Spleen (tissue), 11 donors: Measurements from ENCODE around the gene ZDHHC14. TPM values are rescaled to one million over a fixed set of nuclear protein-coding genes. Genes with fewer than 3 reads are reported as not detected.

Experiments used
- DNase-seq: peaks from one replicate; pipeline ENCODE4 v3.0.0-alpha.2; 2020
- H3K27ac ChIP-seq, 8 donors: fragments of 200-600 bp; sonication (generic) in 7 of 8; 1 replicate in 4 of 8; 2 replicates in 4 of 8; pipeline versions ENCODE4 v1.5.0 to v1.8.0; 2016 to 2021; ENCODE audit warnings: inconsistent platforms in 4 of 8, mild to moderate bottlenecking in 4 of 8, moderate library complexity in 1 of 8
- H3K27me3 ChIP-seq, 7 donors: fragments of 200-600 bp; sonication (generic) in 6 of 7; replicated peaks in 1 of 7; 1 replicate in 4 of 7; 2 replicates in 3 of 7; pipeline versions ENCODE4 v1.5.0 to v1.8.0; 2016 to 2021; ENCODE audit warnings: inconsistent platforms in 3 of 7, mild to moderate bottlenecking in 1 of 7
- H3K36me3 ChIP-seq, 6 donors: fragments of 200-600 bp; sonication (generic) in 5 of 6; 1 replicate in 4 of 6; 2 replicates in 2 of 6; pipeline versions ENCODE4 v1.5.0 to v1.8.0; 2016 to 2021; ENCODE audit warnings: inconsistent platforms in 2 of 6
- H3K4me1 ChIP-seq, 6 donors: fragments of 200-600 bp; sonication (generic) in 5 of 6; 1 replicate in 3 of 6; 2 replicates in 3 of 6; pipeline versions ENCODE4 v1.5.0 to v1.8.0; 2016 to 2021; ENCODE audit warnings: inconsistent platforms in 3 of 6
- H3K4me3 ChIP-seq, 8 donors: fragments of 200-600 bp; sonication (generic) in 7 of 8; 1 replicate in 4 of 8; 2 replicates in 4 of 8; pipeline versions ENCODE4 v1.5.0 to v1.8.0; 2016 to 2021; ENCODE audit warnings: inconsistent platforms in 4 of 8, mild to moderate bottlenecking in 4 of 8, moderate library complexity in 2 of 8
- H3K9me3 ChIP-seq, 8 donors: fragments of 200-600 bp; sonication (generic) in 7 of 8; 1 replicate in 4 of 8; 2 replicates in 4 of 8; pipeline versions ENCODE4 v1.5.0 to v1.8.0; 2016 to 2021; ENCODE audit warnings: inconsistent platforms in 4 of 8
- POLR2A ChIP-seq, 3 donors: fragments of 450-650 bp; IDR thresholded peaks; one replicate each; pipeline ENCODE4 v1.5.1; 2017; ENCODE audit warnings: antibody characterized with exemption in 3 of 3, mild to moderate bottlenecking in 1 of 3
- POLR2AphosphoS5 ChIP-seq, 3 donors: sonication (generic); formaldehyde crosslinking; IDR thresholded peaks; one replicate each; pipeline ENCODE4 v1.5.1; 2017; ENCODE audit warnings: antibody characterized with exemption in 3 of 3
- WGBS, 5 donors: extraction: QIAGEN DNeasy Blood & Tissue Kit in 3 of 5; methylation state at CpG; one replicate each; pipeline versions ENCODE4 v1.1.5 to v1.1.7; 2013 to 2018; 5-methylcytosine and 5-hydroxymethylcytosine counted together
- intact Hi-C: fragments of 100-400 bp; cut with DNase I; formaldehyde crosslinking; loops from one replicate; pipeline ENCODE4 v1.15.0; 2023; ENCODE audit warnings: low total_unique reads
- polyA plus RNA-seq, 3 donors: library from polyadenylated mRNA; stranded (reverse); fragments of 200-250 nt; gene quantifications; one replicate each; pipeline ENCODE4 v1.2.1, GENCODE V29; 2013
- total RNA-seq, 7 donors: library from RNA; depleted of rRNA in 3 of 7; stranded (reverse); fragments of >200 nt in 3 of 7; fragmentation: NEBNext Ultra II Directional in 4 of 7; extraction: Animal tissue kit (Norgen Biotek cat#: 25700) in 4 of 7; gene quantifications; one replicate each; pipeline versions ENCODE4 v1.1.0 to v1.2.1, GENCODE V29; 2016 to 2021
- TF ChIP-seq, protein P1 (sequence below), 11 experiments: fragments of 200-600 bp in 7 of 11; fragments of 450-650 bp in 4 of 11; sonication (generic) in 4 of 11; IDR thresholded peaks in 8 of 11; conservative IDR thresholded peaks in 3 of 11; 1 replicate in 7 of 11; 2 replicates in 4 of 11; pipeline versions ENCODE4 v1.4.0 to v1.8.0; 2016 to 2021; ENCODE audit warnings: antibody characterized with exemption in 11 of 11, inconsistent platforms in 4 of 11, mild to moderate bottlenecking in 1 of 11
- donor health status: healthy with polysubstance abuse.
- donor health status: DM: no; HTN: no; CAD: no; lungs with moderate emphysema.
- donor health status: DM: no; HTN: no; CAD: no.
- donor health status: Bipolar disorder and iron deficiency.
- donor health status: healthy.
- donor health status: DM: no; HTN: no; CAD: no.
- donor health status: DM: yes; HTN: yes; CAD: no.

The ZDHHC14 gene
- total and polyA plus RNA-seq, 10 donors, result 7.8 to 18.2 (median 11.7) TPM

DNA sequence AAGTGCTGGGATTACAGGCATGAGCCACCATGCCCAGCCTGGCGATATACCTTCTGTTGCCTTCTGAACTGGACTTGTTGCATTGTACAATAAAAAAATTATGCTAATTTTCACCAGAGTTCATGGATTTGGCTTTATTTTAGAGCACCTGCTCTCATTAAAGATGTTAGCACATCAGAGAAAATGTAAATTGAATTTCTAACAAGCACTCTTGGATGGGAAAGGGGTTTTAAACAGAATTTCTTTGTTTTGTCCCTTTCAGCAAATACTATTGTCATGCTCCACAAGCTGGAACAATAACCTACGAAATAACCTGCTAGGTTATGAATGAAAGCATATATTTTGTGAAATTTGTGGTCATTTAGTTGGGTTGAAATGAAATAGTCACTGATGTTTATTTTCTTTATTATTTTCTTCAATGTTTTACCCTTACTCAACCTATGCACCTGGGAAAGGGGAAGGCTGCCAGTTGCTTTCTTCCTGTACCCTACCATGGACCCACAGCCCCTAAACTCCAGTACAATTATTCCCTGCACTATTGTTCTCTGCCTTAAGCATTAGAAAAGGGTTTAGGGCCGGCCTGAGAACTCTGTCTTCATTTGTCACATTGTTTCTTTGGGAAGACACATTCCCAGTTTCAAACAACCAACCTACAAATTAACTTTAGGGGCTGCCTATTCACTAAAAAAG is 22.2 kb downstream of the ZDHHC14 start:
- Histone ChIP-seq H3K4me3 (no peak overlapping the region), H3K36me3 (peaks cover 0 to 13% (median 0%) of the 10 kb centered on the region in 6 donors), H3K27me3 (no peaks in the 10 kb centered on the region), H3K4me1 (peaks cover 0 to 13% (median 0%) of the 10 kb centered on the region in 6 donors), H3K9me3 (no peaks in the 10 kb centered on the region), H3K27ac (no peak overlapping the region)
- WGBS, 5 donors, result 90 to 95% (median 93%) methylated on average over 3 of the region's 3 CpGs
- no peak for DNase-seq
- TF ChIP-seq POLR2A (IDR thresholded peaks at IDR 0.05), result no peak
- TF ChIP-seq POLR2AphosphoS5 (IDR thresholded peaks at IDR 0.05), result no peak
- TF ChIP-seq, protein P1, sequence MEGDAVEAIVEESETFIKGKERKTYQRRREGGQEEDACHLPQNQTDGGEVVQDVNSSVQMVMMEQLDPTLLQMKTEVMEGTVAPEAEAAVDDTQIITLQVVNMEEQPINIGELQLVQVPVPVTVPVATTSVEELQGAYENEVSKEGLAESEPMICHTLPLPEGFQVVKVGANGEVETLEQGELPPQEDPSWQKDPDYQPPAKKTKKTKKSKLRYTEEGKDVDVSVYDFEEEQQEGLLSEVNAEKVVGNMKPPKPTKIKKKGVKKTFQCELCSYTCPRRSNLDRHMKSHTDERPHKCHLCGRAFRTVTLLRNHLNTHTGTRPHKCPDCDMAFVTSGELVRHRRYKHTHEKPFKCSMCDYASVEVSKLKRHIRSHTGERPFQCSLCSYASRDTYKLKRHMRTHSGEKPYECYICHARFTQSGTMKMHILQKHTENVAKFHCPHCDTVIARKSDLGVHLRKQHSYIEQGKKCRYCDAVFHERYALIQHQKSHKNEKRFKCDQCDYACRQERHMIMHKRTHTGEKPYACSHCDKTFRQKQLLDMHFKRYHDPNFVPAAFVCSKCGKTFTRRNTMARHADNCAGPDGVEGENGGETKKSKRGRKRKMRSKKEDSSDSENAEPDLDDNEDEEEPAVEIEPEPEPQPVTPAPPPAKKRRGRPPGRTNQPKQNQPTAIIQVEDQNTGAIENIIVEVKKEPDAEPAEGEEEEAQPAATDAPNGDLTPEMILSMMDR (IDR thresholded peaks at IDR 0.05 in 8 of 11, conservative IDR thresholded peaks at IDR 0.05 in 3 of 11), result no peak
- intact Hi-C loops, result no loop called here

DNA sequence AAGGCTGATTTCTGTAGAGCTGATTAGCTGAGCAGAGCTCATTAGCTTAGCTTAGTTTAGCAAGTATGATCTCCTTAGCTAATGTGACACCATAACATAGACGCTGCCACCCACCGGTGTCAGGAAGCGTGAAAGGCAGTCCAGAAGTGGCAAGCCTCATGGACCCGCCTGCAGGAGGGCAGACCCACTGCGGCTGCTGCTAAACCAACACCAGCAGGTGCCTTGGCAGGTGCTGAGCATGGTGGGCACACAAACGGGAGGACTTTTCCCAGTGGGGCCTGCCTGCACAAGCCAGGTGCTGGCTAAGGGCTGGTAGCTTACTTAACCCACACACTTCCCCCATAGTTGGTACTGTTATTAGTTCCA is 22.7 kb downstream of the ZDHHC14 start:
- intact Hi-C loops, result no loop called here
- no peak overlapping the region for H3K4me3 ChIP-seq
- H3K9me3 ChIP-seq, result no peaks in the 10 kb centered on the region

DNA sequence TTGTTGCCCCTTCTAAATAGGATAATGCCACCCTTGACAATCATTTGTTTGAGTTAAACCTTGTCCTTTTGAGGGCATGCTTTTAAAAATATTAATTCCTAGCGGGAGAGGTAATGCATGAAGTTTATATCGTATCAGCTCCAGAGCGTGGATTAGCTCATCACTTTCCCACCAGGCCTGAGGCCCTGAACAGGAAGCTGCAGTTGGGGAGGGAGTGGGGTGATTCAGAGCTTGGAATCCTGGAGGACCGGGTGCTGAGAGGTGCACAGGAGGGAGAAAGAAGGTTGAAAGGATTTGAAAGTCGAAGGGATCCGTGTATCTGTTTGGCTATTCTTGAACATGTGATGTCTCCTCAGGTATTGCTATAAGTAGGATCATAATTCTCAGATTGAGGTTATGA is 25.0 kb downstream of the ZDHHC14 start:
- Histone ChIP-seq H3K9me3 (no peaks in the 10 kb centered on the region), H3K4me1 (peaks cover 0 to 13% (median 0%) of the 10 kb centered on the region in 6 donors), H3K36me3 (peaks cover 0 to 7% (median 0%) of the 10 kb centered on the region in 6 donors), H3K27me3 (no peaks in the 10 kb centered on the region), H3K27ac (no peak overlapping the region), H3K4me3 (no peak overlapping the region)
- intact Hi-C loops, result no loop called here
- TF ChIP-seq POLR2A (IDR thresholded peaks at IDR 0.05) (no peak), POLR2AphosphoS5 (IDR thresholded peaks at IDR 0.05) (no peak)
- TF ChIP-seq, protein P1 (IDR thresholded peaks at IDR 0.05 in 8 of 11, conservative IDR thresholded peaks at IDR 0.05 in 3 of 11), result no peak
- WGBS, 5 donors, result 83 to 92% (median 87%) methylated on average over 6 of the region's 6 CpGs
- DNase-seq, result no peak

More for the DNA sequence above, 22.7 kb downstream of the ZDHHC14 start:
- Histone ChIP-seq H3K36me3 (peaks cover 0 to 13% (median 0%) of the 10 kb centered on the region in 6 donors), H3K27ac (no peak overlapping the region), H3K27me3 (no peaks in the 10 kb centered on the region), H3K4me1 (peaks cover 0 to 13% (median 0%) of the 10 kb centered on the region in 6 donors)
- 62 to 87% (median 79%) methylated on average over 4 to 6 of the region's 6 CpGs for WGBS, 5 donors
- TF ChIP-seq POLR2AphosphoS5 (IDR thresholded peaks at IDR 0.05), result peak in 1 of 3 donors; percentile 26
- TF ChIP-seq, protein P1 (IDR thresholded peaks at IDR 0.05 in 8 of 11, conservative IDR thresholded peaks at IDR 0.05 in 3 of 11), result no peak
- DNase-seq, result no peak

- WGBS, 5 donors, result 92 to 96% (median 93%) methylated on average over 7 of the region's 7 CpGs
- H3K27me3 ChIP-seq, result no peaks in the 10 kb centered on the region
Measured at GRCh38 chr6:157406661-157407060, 25.7 kb downstream of the ZDHHC14 start.

More at GRCh38 chr6:157406661-157407060, 25.7 kb downstream of the ZDHHC14 start:
- TF ChIP-seq POLR2AphosphoS5 (IDR thresholded peaks at IDR 0.05) (no peak), POLR2A (IDR thresholded peaks at IDR 0.05) (no peak)
- TF ChIP-seq, protein P1 (IDR thresholded peaks at IDR 0.05 in 8 of 11, conservative IDR thresholded peaks at IDR 0.05 in 3 of 11), result no peak
- H3K4me1 ChIP-seq, result peaks cover 0 to 13% (median 0%) of the 10 kb centered on the region in 6 donors
- H3K9me3 ChIP-seq, result no peaks in the 10 kb centered on the region
- intact Hi-C loops, result no loop called here
- H3K4me3 ChIP-seq, result no peak overlapping the region
- peaks cover 0 to 7% (median 0%) of the 10 kb centered on the region in 6 donors for H3K36me3 ChIP-seq
- H3K27ac ChIP-seq, result no peak overlapping the region
- DNase-seq, result no peak
